Right kidney (tissue), 1 donor: ENCODE data around the gene SLC35F3.

ENCODE experiments used
- DNase-seq: peaks from one replicate; pipeline ENCODE4 v3.0.0-alpha.2; 2016

The SLC35F3 gene

GRCh38 chr1:234371414-234371813 is 466.9 kb downstream of the SLC35F3 start:
- DNase-seq, result no peak

- DNase-seq, result no peak
These were observed 467.7 kb downstream of the SLC35F3 start for GRCh38 chr1:234372011-234372757.

GRCh38 chr1:234373064-234373958 is 468.8 kb downstream of the SLC35F3 start, which contains the start of gene COA6:
Gene COA6, plus strand, starts transcription at chr1:234373456. Its CDS starts 11 bp downstream, at chr1:234373467.
- DNase-seq, result peak; percentile 98

- DNase-seq, result no peak
These were observed 469.4 kb downstream of the SLC35F3 start for GRCh38 chr1:234373959-234374254.
